ENCODE results near the gene GAGE10. TPM values are rescaled to one million over a fixed set of nuclear protein-coding genes. Genes with fewer than 3 reads are reported as not detected.
A peak's percentile ranks its signal among the peaks of the same experiment; 100 is the strongest.

The GAGE10 gene
- total RNA-seq, 1 donor from 2014 or later = not detected

DNA sequence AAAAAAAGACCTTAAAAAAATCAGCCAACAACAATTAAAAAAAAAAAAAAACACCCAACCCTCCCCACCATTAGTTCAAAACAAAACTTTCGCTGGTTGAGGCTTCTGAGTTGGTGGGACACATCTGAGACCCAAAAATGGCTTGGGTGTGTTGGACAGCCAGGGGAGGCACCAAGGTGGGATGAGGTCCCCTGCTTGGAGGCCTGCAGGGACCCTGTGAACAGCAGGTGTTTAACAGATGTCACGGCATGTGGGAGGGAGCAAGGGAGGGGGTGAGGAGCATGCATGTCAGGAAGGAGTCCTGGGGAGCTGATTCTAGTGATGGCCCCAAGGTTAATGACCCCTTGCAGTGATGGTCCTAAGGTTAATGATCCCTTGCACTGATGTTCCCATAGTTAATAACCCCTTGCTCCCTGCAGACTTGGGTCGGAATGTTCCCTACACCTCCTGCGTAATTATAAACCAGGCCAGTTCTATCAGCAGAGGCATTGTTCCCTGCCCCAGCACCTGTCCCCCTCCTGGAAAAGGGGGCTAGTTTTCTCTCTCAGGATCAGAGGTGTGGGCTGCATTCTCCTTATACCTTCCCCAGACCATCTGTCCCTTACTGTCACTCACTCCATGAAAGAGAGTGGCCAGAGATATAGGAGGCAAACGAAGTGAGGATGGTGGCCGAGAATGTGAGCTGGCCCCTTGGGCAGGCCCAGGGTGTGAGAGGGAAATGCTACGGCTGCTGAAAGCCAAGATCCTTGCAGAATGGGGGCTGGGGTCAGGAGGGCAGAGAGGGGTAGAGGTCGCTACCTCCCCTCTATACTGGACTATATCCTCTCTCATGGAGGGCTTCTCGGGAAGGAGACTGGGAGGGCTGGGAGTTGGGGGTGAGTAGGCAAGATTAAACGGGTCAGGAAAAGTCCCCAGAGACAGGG lies 36.7 kb upstream of the GAGE10 start:
- DNase-seq (ENCODE audit: low read depth) = no peak
- H3K27me3 ChIP-seq (ENCODE audit: control insufficient read depth, insufficient read depth, low read length) = no peaks in the 10 kb centered on the region
- TF ChIP-seq, protein P1, sequence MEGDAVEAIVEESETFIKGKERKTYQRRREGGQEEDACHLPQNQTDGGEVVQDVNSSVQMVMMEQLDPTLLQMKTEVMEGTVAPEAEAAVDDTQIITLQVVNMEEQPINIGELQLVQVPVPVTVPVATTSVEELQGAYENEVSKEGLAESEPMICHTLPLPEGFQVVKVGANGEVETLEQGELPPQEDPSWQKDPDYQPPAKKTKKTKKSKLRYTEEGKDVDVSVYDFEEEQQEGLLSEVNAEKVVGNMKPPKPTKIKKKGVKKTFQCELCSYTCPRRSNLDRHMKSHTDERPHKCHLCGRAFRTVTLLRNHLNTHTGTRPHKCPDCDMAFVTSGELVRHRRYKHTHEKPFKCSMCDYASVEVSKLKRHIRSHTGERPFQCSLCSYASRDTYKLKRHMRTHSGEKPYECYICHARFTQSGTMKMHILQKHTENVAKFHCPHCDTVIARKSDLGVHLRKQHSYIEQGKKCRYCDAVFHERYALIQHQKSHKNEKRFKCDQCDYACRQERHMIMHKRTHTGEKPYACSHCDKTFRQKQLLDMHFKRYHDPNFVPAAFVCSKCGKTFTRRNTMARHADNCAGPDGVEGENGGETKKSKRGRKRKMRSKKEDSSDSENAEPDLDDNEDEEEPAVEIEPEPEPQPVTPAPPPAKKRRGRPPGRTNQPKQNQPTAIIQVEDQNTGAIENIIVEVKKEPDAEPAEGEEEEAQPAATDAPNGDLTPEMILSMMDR (IDR thresholded peaks at IDR 0.05; ENCODE audit: insufficient read depth, low read length, poor library complexity, severe bottlenecking) = no peak
- H3K4me3 ChIP-seq (ENCODE audit: low read depth, low read length) = no peak overlapping the region
- H3K36me3 ChIP-seq (ENCODE audit: control insufficient read depth, insufficient read depth, low read length) = no peaks in the 10 kb centered on the region

DNA sequence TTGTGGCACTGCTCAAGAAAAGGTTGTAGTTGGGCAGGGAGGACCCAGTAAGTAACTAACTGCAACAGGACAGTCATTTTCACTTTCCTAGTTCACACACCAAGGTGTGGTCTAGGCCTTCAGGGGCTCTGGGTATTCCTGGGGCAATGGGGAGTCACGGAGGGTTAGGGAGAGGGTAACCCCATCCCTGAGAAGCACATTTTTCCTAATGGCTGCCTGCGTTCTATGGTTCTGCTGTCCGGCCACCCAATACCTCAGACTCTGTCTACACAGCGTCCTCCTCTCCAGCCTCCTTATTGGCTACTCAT lies 34.8 kb upstream of the GAGE10 start:
- H3K27me3 ChIP-seq (ENCODE audit: control insufficient read depth, insufficient read depth, low read length) = no peaks in the 10 kb centered on the region
- TF ChIP-seq, protein P1 (IDR thresholded peaks at IDR 0.05; ENCODE audit: insufficient read depth, low read length, poor library complexity, severe bottlenecking) = no peak
- peak overlapping the region; percentile 51 for H3K4me3 ChIP-seq (ENCODE audit: low read depth, low read length)
- H3K36me3 ChIP-seq (ENCODE audit: control insufficient read depth, insufficient read depth, low read length) = no peaks in the 10 kb centered on the region
- no peak for DNase-seq (ENCODE audit: low read depth)

DNA sequence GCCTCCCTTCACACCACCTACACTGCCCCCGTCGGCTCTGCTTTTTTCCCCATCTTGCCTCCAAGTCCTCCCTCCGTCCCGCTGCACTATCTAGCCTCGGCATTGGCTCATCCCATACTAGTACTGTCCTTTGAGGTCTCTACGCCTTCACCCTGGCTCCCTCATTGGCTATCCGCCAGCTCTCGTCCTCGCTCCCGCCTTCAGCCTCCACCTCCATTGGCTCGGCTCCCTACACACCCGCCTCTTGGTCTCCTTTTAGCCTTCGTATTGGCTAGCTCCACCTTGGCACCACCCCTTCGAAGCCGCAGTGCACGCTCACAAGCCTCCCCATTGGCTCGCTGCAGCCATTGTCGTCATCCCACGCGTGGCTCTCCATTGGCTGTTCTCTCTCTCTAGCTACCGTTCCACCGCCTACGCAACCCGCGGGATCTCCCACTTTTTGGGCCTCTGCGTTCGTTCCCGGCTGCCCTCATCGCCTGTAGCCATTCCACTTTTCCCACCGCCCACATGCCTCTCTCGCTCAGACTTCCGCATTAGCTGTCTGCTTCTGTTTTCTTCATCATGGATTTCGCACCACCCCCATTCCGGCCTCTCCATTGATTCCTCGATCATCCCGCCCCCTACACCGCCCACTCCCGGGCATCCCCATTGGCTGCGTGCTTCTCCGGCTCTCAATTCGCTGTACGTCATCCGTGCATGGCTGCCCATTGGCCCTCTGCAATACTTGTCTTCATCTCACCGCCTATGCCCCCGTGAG lies 34.3 kb upstream of the GAGE10 start:
- H3K36me3 ChIP-seq (ENCODE audit: control insufficient read depth, insufficient read depth, low read length) = no peaks in the 10 kb centered on the region
- no peaks in the 10 kb centered on the region for H3K27me3 ChIP-seq (ENCODE audit: control insufficient read depth, insufficient read depth, low read length)
- DNase-seq (ENCODE audit: low read depth) = peak; percentile 83
- TF ChIP-seq, protein P1 (IDR thresholded peaks at IDR 0.05; ENCODE audit: insufficient read depth, low read length, poor library complexity, severe bottlenecking) = no peak
- H3K4me3 ChIP-seq (ENCODE audit: low read depth, low read length) = peak overlapping the region; percentile 56

DNA sequence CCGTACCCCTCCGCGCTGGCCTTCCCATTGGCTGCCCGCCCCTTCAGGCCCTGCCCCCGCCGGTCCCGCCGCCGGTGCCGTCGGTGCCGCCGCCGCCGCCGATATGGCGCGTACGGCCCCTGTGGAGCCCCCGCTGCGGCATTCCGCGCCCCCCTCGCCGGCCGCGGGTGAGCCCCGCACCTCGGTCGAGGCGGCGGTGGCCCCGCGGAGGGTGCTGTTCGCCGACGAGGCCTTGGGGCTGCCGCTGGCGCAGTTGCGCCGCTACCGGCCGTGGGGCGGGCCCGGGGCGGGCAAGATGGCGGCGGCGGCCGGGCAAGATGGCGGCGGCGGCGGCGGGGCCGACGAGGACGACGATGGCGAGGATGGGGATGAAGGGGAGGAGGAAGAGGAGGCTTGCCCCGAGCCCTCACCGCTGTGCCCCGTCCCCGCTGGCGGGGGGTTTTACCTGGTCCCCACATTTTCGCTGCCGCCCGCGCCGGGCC lies 33.6 kb upstream of the GAGE10 start, which contains the start of gene PPP1R3F:
TSS of gene PPP1R3F (plus strand) at position 27 of the 482 bp plus-strand sequence. CDS start at position 104, 77 bp downstream.
- Histone ChIP-seq H3K4me3 (ENCODE audit: low read depth, low read length) (peak within 1 kb of the TSS; percentile 63), H3K27me3 (ENCODE audit: control insufficient read depth, insufficient read depth, low read length) (no peaks in the 10 kb centered on the region), H3K36me3 (ENCODE audit: control insufficient read depth, insufficient read depth, low read length) (no peaks in the 10 kb centered on the region)
- no peak for DNase-seq (ENCODE audit: low read depth)
- TF ChIP-seq, protein P1 (IDR thresholded peaks at IDR 0.05; ENCODE audit: insufficient read depth, low read length, poor library complexity, severe bottlenecking) = no peak

DNA sequence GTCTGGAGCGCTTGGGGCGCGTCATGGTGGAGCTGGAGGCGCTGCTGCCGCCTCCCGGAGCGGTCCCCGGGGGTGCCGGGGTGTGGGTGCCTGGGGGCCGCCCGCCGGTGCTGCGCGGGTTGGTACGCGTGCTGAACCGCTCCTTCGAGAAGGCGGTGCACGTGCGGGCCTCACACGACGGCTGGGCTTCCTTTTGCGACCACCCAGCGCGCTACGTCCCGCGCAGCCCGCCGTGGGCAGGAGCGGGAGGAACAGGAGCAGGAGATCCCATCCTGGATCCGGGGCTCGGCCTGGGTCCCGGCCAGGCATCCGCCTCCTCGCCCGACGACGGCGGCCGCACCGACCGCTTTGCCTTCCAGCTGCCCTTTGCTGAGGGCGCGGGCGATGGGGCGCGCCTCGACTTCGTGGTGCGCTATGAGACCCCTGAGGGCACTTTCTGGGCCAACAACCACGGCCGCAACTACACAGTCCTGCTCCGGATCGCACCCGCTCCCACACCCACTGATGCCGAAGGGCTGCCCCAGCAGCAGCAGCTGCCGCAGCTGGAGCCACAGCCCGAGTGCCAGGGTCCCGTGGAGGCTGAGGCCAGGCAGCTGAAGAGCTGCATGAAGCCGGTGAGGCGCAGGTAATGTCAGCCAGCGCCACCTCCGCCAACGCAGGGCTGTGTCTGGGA lies 33.1 kb upstream of the GAGE10 start:
- TF ChIP-seq, protein P1 (IDR thresholded peaks at IDR 0.05; ENCODE audit: insufficient read depth, low read length, poor library complexity, severe bottlenecking) = no peak
- H3K36me3 ChIP-seq (ENCODE audit: control insufficient read depth, insufficient read depth, low read length) = no peaks in the 10 kb centered on the region
- DNase-seq (ENCODE audit: low read depth) = no peak
- no peaks in the 10 kb centered on the region for H3K27me3 ChIP-seq (ENCODE audit: control insufficient read depth, insufficient read depth, low read length)
- H3K4me3 ChIP-seq (ENCODE audit: low read depth, low read length) = peak overlapping the region; percentile 63
